MM.1S (cell line): Measurements from ENCODE around the gene PTPRK.

Source experiments
- CTCF ChIP-seq: fragments of 300-600 bp; sonication (generic); IDR thresholded peaks from 2 replicates; pipeline ENCODE4 v1.5.1; 2016; ENCODE audit warnings: antibody characterized with exemption, low read length, mixed read lengths
- EZH2 ChIP-seq: fragments of 300-600 bp; sonication (generic); optimal IDR thresholded peaks from 2 replicates; pipeline ENCODE3; 2017; ENCODE audit warnings: low read depth, mild to moderate bottlenecking, antibody characterized with exemption, low read length, mixed read lengths
- EZH2phosphoT487 ChIP-seq: fragments of 300-600 bp; sonication (generic); IDR thresholded peaks from 2 replicates; pipeline ENCODE4 v1.6.1; 2018; ENCODE audit warnings: antibody characterized with exemption, low read length

- TF ChIP-seq CTCF (no peak), EZH2 (no peak), EZH2phosphoT487 (no peak)
Measured at GRCh38 chr6:128406453-128406852, 113.9 kb downstream of the PTPRK start.
